ENCODE measurements around the gene MATCAP1. TPM values are rescaled to one million over a fixed set of nuclear protein-coding genes. Genes with fewer than 3 reads are reported as not detected.

MATCAP1 gene
- total and polyA plus RNA-seq, 2 of the 8 experiments (the other 6 are each of a cell fraction or from before 2014, with no cell fraction given), result 22.9 to 27.5 TPM

GRCh38 chr16:67157892-67158635 is 25.7 kb downstream of the MATCAP1 start (continued):
- TF ChIP-seq ATF3 (IDR thresholded peaks at IDR 0.05; ENCODE audit: insufficient read depth, low read depth, low read length), result no peak
- no peak for TF ChIP-seq TEAD4 (IDR thresholded peaks at IDR 0.05; ENCODE audit: low read depth, low read length)
- TF ChIP-seq HDAC2 (IDR thresholded peaks at IDR 0.05; ENCODE audit: borderline replicate concordance in 1 of 2, low read depth in 2 of 2, low read length in 2 of 2), result no peak
- no peak for TF ChIP-seq CBX5 (IDR thresholded peaks at IDR 0.05; ENCODE audit: low read depth, low read length)
